GM23338 (cell line): Measurements from ENCODE around the gene CEBPG. TPM values are rescaled to one million over a fixed set of nuclear protein-coding genes. Genes with fewer than 3 reads are reported as not detected.

ENCODE experiments used
- ATAC-seq: fragments of 200-7000 bp; cut with Tn5 transposase; 3 replicates; pipeline ENCODE4 v1.9.1; 2020
- DNase-seq: peaks from one replicate; pipeline ENCODE4 v3.0.0-alpha.2; 2015; ENCODE audit warnings: low spot score
- H2AFZ ChIP-seq: fragments of 200-600 bp; sonication (generic); 2 replicates; pipeline ENCODE4 v1.8.0; 2016; ENCODE audit warnings: antibody characterized with exemption, mild to moderate bottlenecking, moderate library complexity
- H3F3A ChIP-seq: fragments of 200-600 bp; sonication (generic); replicated peaks from 2 replicates; pipeline ENCODE4 v1.8.0; 2017; ENCODE audit warnings: antibody characterized with exemption, mixed run types, low read depth
- H3K27ac ChIP-seq: fragments of 200-600 bp; sonication (generic); 2 replicates; pipeline ENCODE4 v1.6.1; 2016; ENCODE audit warnings: low read depth
- H3K27me3 ChIP-seq: fragments of 200-600 bp; sonication (generic); 2 replicates; pipeline ENCODE4 v1.8.0; 2016; ENCODE audit warnings: mild to moderate bottlenecking, mixed run types, moderate library complexity; ENCODE audit not compliant: insufficient read depth
- H3K36me3 ChIP-seq: fragments of 200-600 bp; sonication (generic); 2 replicates; pipeline ENCODE4 v1.8.0; 2016; ENCODE audit warnings: mild to moderate bottlenecking; ENCODE audit not compliant: insufficient read depth
- H3K4me1 ChIP-seq: fragments of 200-600 bp; sonication (generic); 2 replicates; pipeline ENCODE4 v1.8.0; 2016; ENCODE audit warnings: mild to moderate bottlenecking, moderate library complexity; ENCODE audit not compliant: insufficient read depth
- H3K4me2 ChIP-seq: fragments of 200-600 bp; sonication (generic); 2 replicates; pipeline ENCODE4 v1.7.1; 2017; ENCODE audit warnings: mixed run types
- H3K4me3 ChIP-seq: fragments of 200-600 bp; sonication (generic); 2 replicates; pipeline ENCODE4 v1.6.1; 2016; ENCODE audit warnings: mixed run types
- H3K79me2 ChIP-seq: fragments of 200-600 bp; sonication (generic); replicated peaks from 2 replicates; pipeline ENCODE4 v1.8.0; 2017; ENCODE audit warnings: mild to moderate bottlenecking; ENCODE audit not compliant: insufficient read depth
- H3K9me2 ChIP-seq: fragments of 200-600 bp; sonication (generic); 2 replicates; pipeline ENCODE4 v1.8.0; 2017; ENCODE audit not compliant: insufficient read depth
- H4K20me1 ChIP-seq: fragments of 200-600 bp; sonication (generic); replicated peaks from 2 replicates; pipeline ENCODE4 v1.8.0; 2017; ENCODE audit warnings: mild to moderate bottlenecking; ENCODE audit not compliant: insufficient read depth
- H3K27ac Mint-ChIP-seq: 2 replicates; pipeline ENCODE4 v1.8.0; 2020; ENCODE audit warnings: inconsistent platforms, mild to moderate bottlenecking, moderate library complexity, mixed read lengths
- H3K27me3 Mint-ChIP-seq: 3 replicates; pipeline ENCODE4 v1.8.0; 2022; ENCODE audit warnings: low read depth, mild to moderate bottlenecking, moderate library complexity, mixed read lengths, inconsistent platforms; ENCODE audit not compliant: insufficient read depth, poor library complexity
- H3K36me3 Mint-ChIP-seq: 3 replicates; pipeline ENCODE4 v1.8.0; 2021; ENCODE audit warnings: low read depth, mild to moderate bottlenecking, inconsistent platforms, moderate library complexity, mixed read lengths
- H3K4me1 Mint-ChIP-seq: 3 replicates; pipeline ENCODE4 v1.8.0; 2020; ENCODE audit warnings: mild to moderate bottlenecking, inconsistent platforms, mixed read lengths
- H3K4me3 Mint-ChIP-seq: 3 replicates; pipeline ENCODE4 v1.8.0; 2021; ENCODE audit warnings: moderate library complexity, mild to moderate bottlenecking, inconsistent platforms, mixed read lengths
- H3K9me3 Mint-ChIP-seq: 3 replicates; pipeline ENCODE4 v1.8.0; 2020; ENCODE audit warnings: moderate library complexity, mild to moderate bottlenecking, inconsistent platforms, mixed read lengths
- CREB1 ChIP-seq: fragments of 250-450 bp; sonication (Bioruptor Pico); IDR thresholded peaks from 2 replicates; pipeline ENCODE4 v1.5.0; 2020; ENCODE audit warnings: low read depth, mild to moderate bottlenecking, moderate library complexity
- ETS1 ChIP-seq: IDR thresholded peaks from 2 replicates; pipeline ENCODE4 v1.6.1; 2016; ENCODE audit warnings: antibody characterized with exemption
- NANOG ChIP-seq: IDR thresholded peaks from 2 replicates; pipeline ENCODE4 v1.6.1; 2016; ENCODE audit warnings: antibody characterized with exemption, borderline replicate concordance
- ZNF114 ChIP-seq: fragments of 250-450 bp; sonication (Bioruptor Pico); IDR thresholded peaks from 2 replicates; pipeline ENCODE4 v1.5.0; 2020; ENCODE audit warnings: mild to moderate bottlenecking, moderate library complexity
- ZNF462 ChIP-seq: fragments of 250-450 bp; sonication (Bioruptor Pico); IDR thresholded peaks from 2 replicates; pipeline ENCODE4 v1.5.0; 2020; ENCODE audit warnings: mild to moderate bottlenecking, moderate library complexity
- polyA plus RNA-seq: library from polyadenylated mRNA; unstranded; fragments of >200 nt; fragmentation: Nextera tagmentation; extraction: Ambion mirVana; gene quantifications from 2 replicates; pipeline ENCODE4 v1.2.1, GENCODE V29; 2016
- total RNA-seq: library from RNA; depleted of rRNA; stranded (reverse); fragments of >200 nt; shearing (Covaris generic); gene quantifications from 2 replicates; pipeline ENCODE4 v1.2.3, GENCODE V29; 2014

The CEBPG gene
- total and polyA plus RNA-seq, 2 experiments from 2014 or later, result 25.9 to 50.2 TPM

- TF ChIP-seq ZNF114 (CRISPR knock-in tag) (no peak), ETS1 (no peak)
Measured at GRCh38 chr19:33400856-33401682, 27.6 kb downstream of the CEBPG start (continued).

- no peak for ATAC-seq
- H3K27ac ChIP-seq, result no peak overlapping the region
- H3K79me2 ChIP-seq, result no peaks in the 10 kb centered on the region
- no peaks in the 10 kb centered on the region for H3K27me3 ChIP-seq
- no peak for TF ChIP-seq ZNF462 (CRISPR knock-in tag)
- no peak for TF ChIP-seq NANOG
- no peak for TF ChIP-seq CREB1 (CRISPR knock-in tag)
- H3K9me3 Mint-ChIP-seq, result no peaks in the 10 kb centered on the region; the same call in 2 of the 3 replicates
- H2AFZ ChIP-seq, result no peak overlapping the region
- H3K4me1 Mint-ChIP-seq, result peaks cover 10% of the 10 kb centered on the region
- no peak for DNase-seq
- no peak overlapping the region for H3K4me3 Mint-ChIP-seq
- no peaks in the 10 kb centered on the region for H3F3A ChIP-seq
- H3K27ac Mint-ChIP-seq, result no peak overlapping the region
- no peaks in the 10 kb centered on the region for H4K20me1 ChIP-seq
- no peaks in the 10 kb centered on the region for H3K36me3 ChIP-seq
- no peaks in the 10 kb centered on the region; the same call in 1 of the 2 replicates for H3K4me1 ChIP-seq
- peaks cover 4% of the 10 kb centered on the region for H3K27me3 Mint-ChIP-seq
- H3K4me2 ChIP-seq, result no peak overlapping the region
- H3K36me3 Mint-ChIP-seq, result no peaks in the 10 kb centered on the region
- no peaks in the 10 kb centered on the region for H3K9me2 ChIP-seq
- no peak overlapping the region for H3K4me3 ChIP-seq
Measured at GRCh38 chr19:33401683-33402420, 28.3 kb downstream of the CEBPG start.
